GM19328 (cell line): ENCODE results near the gene CDYL2.

ENCODE experiments used
- ATAC-seq: cut with Tn5 transposase; IDR thresholded peaks from one replicate; pipeline ENCODE4 v1.9.1; 2021; ENCODE audit warnings: mild to moderate bottlenecking, moderate library complexity; ENCODE audit not compliant: unreplicated experiment

The CDYL2 gene

DNA sequence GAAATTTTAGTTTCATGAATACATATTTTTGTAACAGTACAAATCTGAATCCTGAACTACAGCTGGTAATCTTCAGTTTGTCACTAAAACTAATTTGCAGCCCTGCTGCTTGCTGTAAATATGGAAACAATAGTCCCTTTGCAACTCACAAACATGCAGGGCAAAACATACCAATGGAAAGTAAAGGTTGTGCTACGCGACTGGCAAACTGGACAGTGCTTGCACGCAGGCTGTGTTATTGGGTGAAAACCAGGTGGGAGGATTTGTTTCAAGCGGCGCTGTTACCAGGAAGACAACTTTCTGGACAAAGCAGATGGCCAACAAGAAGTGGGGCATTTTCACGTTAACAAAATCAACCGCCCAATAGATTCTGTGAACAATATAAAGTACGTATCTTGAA lies 93.5 kb downstream of the CDYL2 start:
- ATAC-seq: no peak

- ATAC-seq: no peak
Measured at GRCh38 chr16:80708823-80709222, 95.6 kb downstream of the CDYL2 start.

GRCh38 chr16:80707686-80708085 lies 96.7 kb downstream of the CDYL2 start:
- ATAC-seq: no peak

GRCh38 chr16:80705596-80705995 lies 98.8 kb downstream of the CDYL2 start:
- ATAC-seq: no peak

DNA sequence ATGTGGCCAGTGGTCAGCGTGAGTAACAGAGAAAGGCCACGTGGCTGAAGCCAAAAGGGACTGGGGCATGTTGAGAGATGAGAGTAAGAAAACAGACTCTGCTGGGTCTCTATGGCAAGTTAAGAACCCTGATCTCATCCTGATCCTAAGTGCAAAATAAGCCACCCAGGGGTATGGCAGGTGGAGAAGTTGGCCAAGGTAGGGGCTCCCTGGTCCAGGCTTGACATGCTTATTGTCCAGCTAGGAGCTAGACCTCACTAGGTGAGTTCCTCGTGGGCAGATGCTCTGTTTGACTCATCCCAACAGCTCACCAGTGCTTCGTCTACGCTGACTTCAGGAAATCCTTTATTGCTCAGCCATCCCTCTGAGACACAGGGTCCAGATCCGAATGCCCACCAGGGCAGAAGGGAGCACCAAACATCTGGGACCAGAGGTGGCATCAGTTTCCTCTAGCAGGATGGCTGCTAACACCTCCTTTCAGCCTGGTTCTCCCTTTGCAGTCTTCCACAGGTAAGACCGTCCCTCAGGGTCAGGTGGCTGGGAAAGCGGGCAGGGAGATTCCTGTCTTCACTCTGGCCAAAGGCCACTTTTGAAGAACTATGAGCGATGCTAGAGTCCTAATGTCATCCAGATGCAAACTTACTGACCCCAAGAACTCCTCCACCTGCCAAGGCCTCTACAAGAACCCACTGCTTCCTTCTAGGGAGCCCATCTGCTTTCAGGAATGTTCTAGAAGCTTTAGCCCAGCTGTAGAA lies 99.5 kb downstream of the CDYL2 start:
- no peak for ATAC-seq

DNA sequence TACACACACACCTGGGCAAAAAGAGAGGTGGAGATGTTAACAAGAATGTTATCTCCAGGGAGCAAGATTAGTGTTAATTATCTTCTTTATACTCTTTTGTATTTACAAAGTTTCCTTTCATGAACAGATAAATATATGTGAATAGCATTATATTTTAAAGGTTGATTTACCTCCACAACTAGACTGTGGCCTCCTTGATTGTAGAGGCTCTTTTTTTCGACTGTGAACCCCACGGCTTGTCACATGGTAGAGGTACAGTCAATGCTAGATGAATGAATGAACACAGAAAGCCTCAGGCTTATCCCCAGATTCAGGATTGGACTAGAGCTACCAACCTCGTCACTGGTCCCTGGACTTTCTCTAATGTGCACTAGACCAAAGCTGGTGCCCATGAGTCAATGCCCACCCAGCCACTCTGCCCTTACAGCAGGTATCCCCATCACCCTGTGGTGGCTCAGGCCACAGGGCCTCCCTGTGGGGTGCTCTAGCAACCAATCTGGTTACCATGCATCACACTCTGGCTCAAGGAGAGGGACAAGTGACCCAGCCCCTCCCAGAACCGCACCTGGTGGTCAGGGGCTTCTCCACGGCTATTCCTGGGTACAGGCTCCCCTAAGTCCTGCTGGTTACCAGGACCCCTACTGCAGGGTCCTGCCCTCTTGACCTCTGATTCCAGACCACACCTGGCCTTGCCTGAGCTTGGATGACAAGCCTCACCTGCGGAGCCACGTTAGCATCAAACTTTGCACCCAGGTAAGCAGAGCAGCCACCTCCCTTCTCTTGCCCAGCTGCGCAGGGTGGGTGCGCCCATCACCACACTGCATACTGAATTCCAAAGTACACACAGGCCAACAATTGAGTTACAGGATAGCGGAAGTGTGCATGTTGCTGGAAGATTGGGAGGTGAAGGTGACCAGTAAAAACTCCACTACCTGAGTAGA lies 101.0 kb downstream of the CDYL2 start:
- no peak for ATAC-seq

DNA sequence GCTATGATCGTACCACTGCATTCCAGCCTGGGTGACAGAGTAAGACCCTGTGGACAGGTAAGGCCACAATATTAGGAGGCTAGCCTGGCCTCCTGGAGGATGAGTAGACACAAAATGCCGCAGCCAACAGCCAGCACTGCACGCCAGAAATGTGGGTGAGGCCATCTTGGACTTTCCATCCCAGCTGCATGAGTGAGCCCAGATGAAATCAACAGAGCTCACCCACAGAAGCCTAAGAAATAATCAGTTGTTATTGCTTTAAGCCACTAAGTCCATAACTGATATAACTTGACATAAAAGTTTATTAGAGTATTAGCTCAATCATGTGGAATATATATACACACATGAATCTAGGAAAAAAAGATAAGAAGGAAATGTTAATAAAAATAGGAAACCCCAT lies 101.7 kb downstream of the CDYL2 start:
- no peak for ATAC-seq

- ATAC-seq: no peak
Measured at GRCh38 chr16:80700558-80700957, 103.8 kb downstream of the CDYL2 start.

- ATAC-seq: peak; percentile 51
Measured at GRCh38 chr16:80695020-80695419, 109.4 kb downstream of the CDYL2 start.

GRCh38 chr16:80693553-80693952 lies 110.8 kb downstream of the CDYL2 start:
- no peak for ATAC-seq

DNA sequence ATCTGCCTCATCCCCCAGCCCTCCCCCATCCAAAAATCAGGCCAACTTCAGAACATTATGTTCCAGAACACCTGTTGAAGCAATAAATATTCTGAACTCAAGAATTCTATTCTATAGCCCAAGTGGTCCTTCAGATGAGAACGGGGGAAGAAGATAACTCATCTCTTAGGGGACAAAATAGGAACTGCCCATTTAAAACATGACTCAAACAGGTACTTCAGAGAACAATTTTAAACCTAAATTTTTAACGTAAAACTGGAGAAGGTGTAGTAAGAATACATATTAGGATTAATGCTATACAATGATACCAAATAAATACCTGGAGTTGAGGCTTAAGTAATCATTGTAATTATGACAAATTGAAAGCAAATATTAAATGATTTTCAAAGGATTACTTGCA lies 112.1 kb downstream of the CDYL2 start:
- no peak for ATAC-seq

GRCh38 chr16:80691111-80691741 lies 113.2 kb downstream of the CDYL2 start:
- no peak for ATAC-seq

- ATAC-seq: no peak
Measured at GRCh38 chr16:80689487-80689886, 114.9 kb downstream of the CDYL2 start.

GRCh38 chr16:80687606-80688005 lies 116.8 kb downstream of the CDYL2 start:
- ATAC-seq: no peak

DNA sequence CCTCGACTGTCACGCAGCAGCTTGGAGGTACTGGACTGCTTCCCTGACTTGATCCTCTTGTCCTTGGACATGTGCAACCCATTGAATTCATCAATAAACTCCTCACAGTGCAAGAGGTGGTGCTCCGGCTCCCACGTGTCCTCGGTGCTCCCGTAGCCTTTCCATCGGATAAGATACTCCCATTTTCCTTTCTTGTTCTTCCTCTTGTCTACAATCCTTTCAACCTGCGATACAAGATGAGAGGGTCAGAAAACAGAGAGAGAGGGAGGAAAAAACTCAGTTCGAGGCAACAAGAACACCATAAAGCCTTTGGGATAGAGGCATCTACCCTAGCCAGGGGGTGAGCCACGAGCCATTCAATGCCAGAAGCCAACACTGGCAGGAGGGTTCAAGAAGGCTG lies 119.5 kb downstream of the CDYL2 start:
- no peak for ATAC-seq

DNA sequence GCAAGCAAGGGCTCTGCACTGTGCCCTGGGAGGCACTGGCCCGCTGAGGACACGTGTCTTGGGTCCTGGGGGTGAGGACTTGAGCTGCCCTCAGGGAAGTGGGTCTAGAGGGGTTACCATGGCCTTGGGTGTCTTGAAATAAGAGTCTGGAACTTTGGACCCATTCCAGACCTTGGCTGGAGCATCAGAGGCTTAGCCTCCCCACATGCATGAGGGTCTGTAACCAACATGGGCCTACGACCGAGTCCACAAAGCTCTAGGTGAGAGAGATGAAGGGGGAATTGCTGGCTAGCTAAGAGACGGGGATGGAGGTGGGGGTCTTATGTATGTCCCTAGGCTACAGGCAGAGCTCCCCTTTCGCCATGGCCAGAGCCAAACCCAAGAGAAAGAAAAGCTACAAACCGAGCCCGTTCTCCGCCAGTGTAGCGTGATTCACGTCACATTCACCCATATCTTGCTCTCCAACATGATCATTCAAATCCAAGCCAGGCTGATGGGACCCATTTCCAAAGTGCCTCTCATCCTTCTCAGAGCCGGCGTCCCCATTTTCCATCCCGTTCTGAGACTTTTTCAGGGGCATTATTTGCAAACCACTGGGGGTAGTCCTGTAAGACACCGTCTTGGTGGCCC lies 120.1 kb downstream of the CDYL2 start:
- ATAC-seq: no peak

GRCh38 chr16:80683646-80684045 lies 120.8 kb downstream of the CDYL2 start:
- ATAC-seq: no peak

DNA sequence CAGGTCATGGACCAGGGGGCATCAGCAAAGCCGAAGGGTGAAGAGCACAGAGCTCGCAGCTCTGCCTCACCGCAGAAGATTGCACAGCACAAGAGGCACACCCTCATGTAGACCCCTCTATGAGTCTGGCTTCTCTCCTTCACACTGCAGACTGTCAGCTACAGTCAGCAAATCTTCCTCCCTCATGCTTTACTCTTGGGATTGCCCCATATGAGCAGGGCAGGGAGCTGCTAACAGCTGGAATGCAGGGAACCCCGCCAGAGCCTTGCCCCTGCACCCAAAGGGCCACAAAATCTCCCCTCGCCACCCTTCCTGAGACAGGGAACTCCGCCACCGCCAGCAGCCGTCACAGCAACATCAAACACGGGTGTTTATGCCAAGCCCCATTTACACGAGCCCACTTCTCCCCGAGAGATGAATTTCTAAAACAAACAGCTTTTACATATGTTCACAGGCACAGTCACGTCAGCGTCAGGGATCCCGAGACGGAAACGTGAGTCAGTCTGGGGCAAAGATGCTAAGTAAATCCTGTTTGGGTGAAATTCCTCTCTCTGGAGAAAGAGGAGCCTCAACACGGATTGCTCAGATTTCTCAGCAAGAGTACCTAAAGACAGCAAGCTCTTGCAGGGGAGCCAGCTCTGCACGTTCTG lies 121.9 kb downstream of the CDYL2 start:
- ATAC-seq: no peak

- ATAC-seq: no peak
Measured at GRCh38 chr16:80681436-80681835, 123.0 kb downstream of the CDYL2 start.

- ATAC-seq: no peak
Measured at GRCh38 chr16:80680839-80681238, 123.6 kb downstream of the CDYL2 start.

DNA sequence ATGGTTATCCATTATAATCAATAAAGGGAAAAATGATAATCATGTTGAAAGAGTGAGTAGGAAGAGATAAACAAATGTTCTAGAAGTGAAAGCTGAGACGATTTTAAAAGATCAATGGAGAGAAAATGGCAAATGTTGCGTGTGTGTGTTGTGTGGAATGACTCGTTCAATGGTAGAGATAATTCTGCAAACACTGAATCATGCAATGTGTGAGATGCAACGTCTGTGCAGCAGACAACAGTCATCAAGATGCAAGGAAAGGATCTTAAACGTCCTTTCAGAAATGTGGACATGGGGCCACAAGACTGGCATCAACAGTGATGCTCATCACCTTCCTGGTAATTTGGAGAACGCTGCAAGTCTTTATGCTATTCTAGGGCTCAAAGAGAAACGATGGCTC lies 124.4 kb downstream of the CDYL2 start:
- ATAC-seq: no peak
